GM21576 (cell line): ENCODE measurements around the gene TBC1D25.

Experiments used
- ATAC-seq: cut with Tn5 transposase; IDR thresholded peaks from one replicate; pipeline ENCODE4 v1.9.1; 2021; ENCODE audit warnings: mild to moderate bottlenecking, moderate library complexity; ENCODE audit not compliant: unreplicated experiment

Gene TBC1D25

GRCh38 chrX:48539345-48540027, at the start of gene TBC1D25:
Gene TBC1D25 (plus strand): TSS chrX:48539714. CDS start chrX:48539798, 84 bp downstream.
- peak; percentile 81 for ATAC-seq

GRCh38 chrX:48489892-48490291, 49.6 kb upstream of the TBC1D25 start:
- ATAC-seq: no peak

- ATAC-seq: no peak
Observed at GRCh38 chrX:48490661-48491060, 48.9 kb upstream of the TBC1D25 start.

- no peak for ATAC-seq
Observed at GRCh38 chrX:48491809-48492208, 47.7 kb upstream of the TBC1D25 start.

- no peak for ATAC-seq
Observed at GRCh38 chrX:48492293-48492910, 47.1 kb upstream of the TBC1D25 start.

- ATAC-seq: no peak
Observed at GRCh38 chrX:48493890-48494364, 45.6 kb upstream of the TBC1D25 start.

GRCh38 chrX:48496660-48497059, 42.9 kb upstream of the TBC1D25 start:
- no peak for ATAC-seq

GRCh38 chrX:48497871-48498270, 41.6 kb upstream of the TBC1D25 start:
- no peak for ATAC-seq

GRCh38 chrX:48498374-48498809, 41.1 kb upstream of the TBC1D25 start:
- ATAC-seq: no peak

GRCh38 chrX:48504261-48504660, 35.3 kb upstream of the TBC1D25 start:
- ATAC-seq: no peak

- no peak for ATAC-seq
Observed at GRCh38 chrX:48505481-48505880, 34.0 kb upstream of the TBC1D25 start.

GRCh38 chrX:48507246-48507645, 32.3 kb upstream of the TBC1D25 start:
- no peak for ATAC-seq

GRCh38 chrX:48508400-48509244, 30.9 kb upstream of the TBC1D25 start, which contains the start of gene PORCN:
Gene PORCN (plus strand): TSS chrX:48508992. CDS start chrX:48509821, 829 bp downstream.
- ATAC-seq: peak; percentile 68

GRCh38 chrX:48509245-48509590, 30.3 kb upstream of the TBC1D25 start:
- ATAC-seq: peak; percentile 8

GRCh38 chrX:48509619-48510018, 29.9 kb upstream of the TBC1D25 start:
- ATAC-seq: no peak

- no peak for ATAC-seq
Observed at GRCh38 chrX:48511560-48511959, 28.0 kb upstream of the TBC1D25 start.

- no peak for ATAC-seq
Observed at GRCh38 chrX:48512371-48512935, 27.1 kb upstream of the TBC1D25 start.

GRCh38 chrX:48513670-48514069, 25.8 kb upstream of the TBC1D25 start:
- ATAC-seq: no peak

- no peak for ATAC-seq
Observed at GRCh38 chrX:48514126-48514806, 25.2 kb upstream of the TBC1D25 start.

GRCh38 chrX:48514868-48515460, 24.6 kb upstream of the TBC1D25 start:
- no peak for ATAC-seq
